Hematopoietic multipotent progenitor cell (in vitro differentiated cells): ENCODE results near the gene GPR85. TPM values are rescaled to one million over a fixed set of nuclear protein-coding genes. Genes with fewer than 3 reads are reported as not detected.
"Not testable (repeated sequence)": the region's sequence is repeated elsewhere in the genome, so short reads cannot be mapped to it uniquely, and the experiment has no call there.

ENCODE experiments used
- DNase-seq, 3 donors: peaks; one replicate each; pipeline ENCODE4 v3.0.0-alpha.2; 2011 to 2015; ENCODE audit warnings: low read depth in 2 of 3, low spot score in 2 of 3
- total RNA-seq: library from RNA; depleted of rRNA; stranded (reverse); fragments of >200 nt; gene quantifications from one replicate; pipeline ENCODE4 v1.2.3, GENCODE V29; 2012

Gene GPR85
- 0.27 TPM for total RNA-seq

GRCh38 chr7:113086431-113086888 lies at the start of gene GPR85:
TSS of gene GPR85 (minus strand) at chr7:113086827. CDS start at chr7:113084721, 2,106 bp downstream.
- DNase-seq: peak in 2 of 3 donors; percentile 23 to 58

- no peak for DNase-seq
Observed at GRCh38 chr7:113134025-113134424, 47.4 kb upstream of the GPR85 start.

- no peak for DNase-seq
Observed at GRCh38 chr7:113131367-113131766, 44.7 kb upstream of the GPR85 start.

GRCh38 chr7:113128031-113128430 lies 41.4 kb upstream of the GPR85 start:
- no peak for DNase-seq

GRCh38 chr7:113125728-113126127 lies 39.1 kb upstream of the GPR85 start:
- DNase-seq: no peak

GRCh38 chr7:113122744-113123143 lies 36.1 kb upstream of the GPR85 start:
- no peak for DNase-seq

GRCh38 chr7:113120647-113121046 lies 34.0 kb upstream of the GPR85 start:
- DNase-seq: no peak

- no peak for DNase-seq
Observed at GRCh38 chr7:113119429-113119828, 32.8 kb upstream of the GPR85 start.

GRCh38 chr7:113118074-113118959 lies 31.7 kb upstream of the GPR85 start, which contains the start of gene SMIM30:
TSS of gene SMIM30 (minus strand) at chr7:113118554. CDS start at chr7:113117578, 976 bp downstream.
- peak; percentile 72 to 94 (median 83) for DNase-seq

GRCh38 chr7:113117374-113117774 lies 30.7 kb upstream of the GPR85 start:
- not testable (repeated sequence) for DNase-seq

GRCh38 chr7:113113912-113114311 lies 27.3 kb upstream of the GPR85 start:
- DNase-seq: peak in 2 of 3 donors; percentile 12 to 21

- DNase-seq: no peak
Observed at GRCh38 chr7:113109718-113110117, 23.1 kb upstream of the GPR85 start.

- DNase-seq: no peak
Observed at GRCh38 chr7:113100121-113100603, 13.5 kb upstream of the GPR85 start.

GRCh38 chr7:113099284-113099919 lies 12.8 kb upstream of the GPR85 start:
- no peak for DNase-seq

- DNase-seq: no peak
Observed at GRCh38 chr7:113094517-113095249, 8.1 kb upstream of the GPR85 start.

- no peak for DNase-seq
Observed at GRCh38 chr7:113093561-113093960, 6.9 kb upstream of the GPR85 start.

GRCh38 chr7:113092762-113093161 lies 6.1 kb upstream of the GPR85 start:
- DNase-seq: no peak

GRCh38 chr7:113087071-113087998 lies 708 bp upstream of the GPR85 start:
- peak in 1 of 3 donors; percentile 64 for DNase-seq

- DNase-seq: peak in 1 of 3 donors; percentile 10
Observed at GRCh38 chr7:113085781-113086390, 741 bp downstream of the GPR85 start.
